GM12872 (cell line): ENCODE measurements around the gene RTN4R.

ENCODE experiments used
- CTCF ChIP-seq: IDR thresholded peaks from 3 replicates; pipeline ENCODE4 v1.5.1; 2011; ENCODE audit warnings: low read depth, mild to moderate bottlenecking, low read length, moderate library complexity; ENCODE audit not compliant: insufficient read depth

RTN4R gene

GRCh38 chr22:20254975-20255946, 12.9 kb downstream of the RTN4R start:
- TF ChIP-seq CTCF = no peak

GRCh38 chr22:20253161-20253560, 15.0 kb downstream of the RTN4R start:
- TF ChIP-seq CTCF = no peak

GRCh38 chr22:20251981-20252380, 16.1 kb downstream of the RTN4R start:
- TF ChIP-seq CTCF = no peak

- no peak for TF ChIP-seq CTCF
These were observed 16.6 kb downstream of the RTN4R start for GRCh38 chr22:20251491-20251890.

GRCh38 chr22:20249797-20250354, 18.2 kb downstream of the RTN4R start:
- TF ChIP-seq CTCF = no peak

GRCh38 chr22:20248461-20248978, 19.6 kb downstream of the RTN4R start:
- no peak for TF ChIP-seq CTCF

- no peak for TF ChIP-seq CTCF
These were observed 20.4 kb downstream of the RTN4R start for GRCh38 chr22:20247608-20248171.
